Germinal center (tissue), 1 donor: ENCODE data around the gene KRTAP9-1.
"Not testable (repeated sequence)": the region's sequence is repeated elsewhere in the genome, so short reads cannot be mapped to it uniquely, and the experiment has no call there.

Experiments used
- DNase-seq: peaks from one replicate; pipeline ENCODE4 v3.0.0; 2012; ENCODE audit warnings: mixed read lengths, low spot score

The KRTAP9-1 gene

GRCh38 chr17:41189837-41190318 lies at the start of gene KRTAP9-1:
KRTAP9-1 (plus strand) TSS chr17:41189887; CDS start chr17:41189887, 0 bp downstream.
- not testable (repeated sequence) for DNase-seq

- no peak for DNase-seq
Measured at GRCh38 chr17:41140360-41141131, 49.1 kb upstream of the KRTAP9-1 start, which contains the start of gene KRTAP4-6. KRTAP4-6 (minus strand) TSS chr17:41140544; CDS start chr17:41140487, 57 bp downstream.

GRCh38 chr17:41141361-41141760 lies 48.3 kb upstream of the KRTAP9-1 start:
- no peak for DNase-seq

GRCh38 chr17:41144846-41145245 lies 44.8 kb upstream of the KRTAP9-1 start:
- DNase-seq, result no peak

- DNase-seq, result no peak
Measured at GRCh38 chr17:41145261-41145660, 44.4 kb upstream of the KRTAP9-1 start.

GRCh38 chr17:41147531-41148204 lies 42.0 kb upstream of the KRTAP9-1 start:
- DNase-seq, result no peak

GRCh38 chr17:41148971-41149651 lies 40.6 kb upstream of the KRTAP9-1 start:
- not testable (repeated sequence) for DNase-seq

GRCh38 chr17:41149652-41149985 lies 40.1 kb upstream of the KRTAP9-1 start, which contains the start of gene KRTAP4-5:
KRTAP4-5 (minus strand) TSS chr17:41149825; CDS start chr17:41149767, 58 bp downstream.
- no peak for DNase-seq

- no peak for DNase-seq
Measured at GRCh38 chr17:41150026-41150425, 39.7 kb upstream of the KRTAP9-1 start.

GRCh38 chr17:41151525-41151924 lies 38.2 kb upstream of the KRTAP9-1 start:
- DNase-seq, result no peak

GRCh38 chr17:41153856-41154255 lies 35.8 kb upstream of the KRTAP9-1 start:
- no peak for DNase-seq

GRCh38 chr17:41160190-41160589 lies 29.5 kb upstream of the KRTAP9-1 start:
- not testable (repeated sequence) for DNase-seq

- no peak for DNase-seq
Measured at GRCh38 chr17:41160648-41161047, 29.0 kb upstream of the KRTAP9-1 start, which contains the start of gene KRTAP4-4. KRTAP4-4 (minus strand) TSS chr17:41160748; CDS start chr17:41160691, 57 bp downstream.

GRCh38 chr17:41163828-41164227 lies 25.9 kb upstream of the KRTAP9-1 start:
- DNase-seq, result no peak

- no peak for DNase-seq
Measured at GRCh38 chr17:41167561-41167960, 22.1 kb upstream of the KRTAP9-1 start.

GRCh38 chr17:41168121-41168520 lies 21.6 kb upstream of the KRTAP9-1 start, which contains the start of gene KRTAP4-3:
KRTAP4-3 (minus strand) TSS chr17:41168221; CDS start chr17:41168172, 49 bp downstream.
- DNase-seq, result no peak

GRCh38 chr17:41171886-41172285 lies 17.8 kb upstream of the KRTAP9-1 start:
- no peak for DNase-seq

GRCh38 chr17:41176744-41177387 lies 12.8 kb upstream of the KRTAP9-1 start:
- peak; percentile 21 for DNase-seq

GRCh38 chr17:41177727-41178271 lies 11.9 kb upstream of the KRTAP9-1 start, which contains the start of gene KRTAP4-2:
KRTAP4-2 (minus strand) TSS chr17:41178221; CDS start chr17:41178164, 57 bp downstream.
- DNase-seq, result no peak

- peak; percentile 21 for DNase-seq
Measured at GRCh38 chr17:41178341-41178740, 11.3 kb upstream of the KRTAP9-1 start.
